GM18870 (cell line): ENCODE data around the gene OR1J1.
A peak's percentile ranks its signal among the peaks of the same experiment; 100 is the strongest.

Source experiments
- ATAC-seq: cut with Tn5 transposase; IDR thresholded peaks from one replicate; pipeline ENCODE4 v1.9.1; 2021; ENCODE audit warnings: moderate library complexity; ENCODE audit not compliant: unreplicated experiment

The OR1J1 gene, protein sequence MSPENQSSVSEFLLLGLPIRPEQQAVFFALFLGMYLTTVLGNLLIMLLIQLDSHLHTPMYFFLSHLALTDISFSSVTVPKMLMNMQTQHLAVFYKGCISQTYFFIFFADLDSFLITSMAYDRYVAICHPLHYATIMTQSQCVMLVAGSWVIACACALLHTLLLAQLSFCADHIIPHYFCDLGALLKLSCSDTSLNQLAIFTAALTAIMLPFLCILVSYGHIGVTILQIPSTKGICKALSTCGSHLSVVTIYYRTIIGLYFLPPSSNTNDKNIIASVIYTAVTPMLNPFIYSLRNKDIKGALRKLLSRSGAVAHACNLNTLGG

DNA sequence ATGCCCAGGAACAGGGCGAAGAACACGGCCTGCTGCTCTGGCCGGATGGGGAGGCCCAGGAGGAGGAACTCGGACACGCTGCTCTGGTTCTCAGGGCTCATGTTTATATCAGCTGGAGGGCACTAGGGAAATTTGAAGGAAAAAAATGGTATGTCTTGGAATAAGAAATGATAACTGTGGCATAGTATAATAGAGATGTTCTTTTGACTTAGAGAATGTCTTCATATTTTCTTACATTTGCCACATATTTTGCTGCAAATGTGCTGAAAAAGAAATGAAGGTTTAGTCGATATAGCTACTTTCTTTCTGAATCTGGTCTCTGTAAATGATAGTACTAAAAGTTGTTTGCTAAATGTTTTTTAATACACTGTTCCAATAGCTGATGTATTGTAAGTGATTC, at the start of gene OR1J1:
OR1J1 (minus strand) TSS at position 101 of the 400 bp plus-strand sequence; CDS start at position 101, 0 bp downstream.
- no peak for ATAC-seq

DNA sequence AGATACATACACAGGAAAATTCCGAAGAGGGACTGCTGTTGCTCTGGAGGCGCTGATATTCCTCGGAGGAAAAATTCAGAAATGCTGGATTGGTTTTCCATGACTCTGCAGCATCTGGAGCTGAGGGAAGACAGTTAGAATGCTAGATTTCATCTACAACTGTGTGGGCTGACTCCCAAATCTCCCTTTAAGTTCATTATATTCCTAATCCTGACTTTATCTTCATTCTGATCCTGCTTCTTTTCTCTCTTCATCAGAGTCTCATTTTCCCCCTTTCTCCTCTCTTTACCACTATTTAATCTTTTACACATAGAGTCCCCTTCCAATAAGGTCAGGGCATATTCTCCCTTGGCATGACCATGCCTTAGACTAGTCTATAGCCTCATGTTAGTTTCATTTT, 49.5 kb upstream of the OR1J1 start, which contains the start of gene OR1N1:
OR1N1 (minus strand) TSS at position 101 of the 400 bp plus-strand sequence; CDS start at position 101, 0 bp downstream.
- no peak for ATAC-seq

DNA sequence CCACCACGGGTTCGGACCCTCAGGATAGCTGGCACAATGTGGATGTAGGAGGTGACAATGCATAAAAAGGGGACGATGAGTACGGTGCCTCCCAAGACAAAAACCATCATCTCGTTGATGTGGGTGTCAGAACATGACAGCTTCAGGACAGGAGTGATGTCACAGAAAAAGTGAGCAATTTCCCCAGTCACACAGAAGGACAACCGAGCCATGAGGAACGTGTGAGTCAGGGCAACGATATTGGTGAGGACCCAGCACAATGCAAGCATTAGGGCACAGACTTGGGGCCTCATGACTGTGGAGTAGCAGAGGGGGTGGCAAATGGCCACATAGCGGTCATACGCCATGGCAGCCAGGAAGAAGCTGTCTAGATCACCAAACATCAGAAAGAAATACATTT, 48.9 kb upstream of the OR1J1 start:
- ATAC-seq: no peak

DNA sequence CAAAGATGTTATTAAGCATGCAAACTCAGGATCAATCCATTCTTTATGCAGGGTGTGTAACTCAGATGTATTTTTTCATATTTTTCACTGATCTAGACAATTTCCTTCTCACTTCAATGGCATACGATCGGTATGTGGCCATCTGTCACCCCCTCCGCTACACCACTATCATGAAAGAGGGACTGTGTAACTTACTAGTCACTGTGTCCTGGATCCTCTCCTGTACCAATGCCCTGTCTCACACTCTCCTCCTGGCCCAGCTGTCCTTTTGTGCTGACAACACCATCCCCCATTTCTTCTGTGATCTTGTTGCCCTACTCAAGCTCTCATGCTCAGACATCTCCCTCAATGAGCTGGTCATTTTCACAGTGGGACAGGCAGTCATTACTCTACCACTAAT, 41.6 kb upstream of the OR1J1 start:
- ATAC-seq: no peak

DNA sequence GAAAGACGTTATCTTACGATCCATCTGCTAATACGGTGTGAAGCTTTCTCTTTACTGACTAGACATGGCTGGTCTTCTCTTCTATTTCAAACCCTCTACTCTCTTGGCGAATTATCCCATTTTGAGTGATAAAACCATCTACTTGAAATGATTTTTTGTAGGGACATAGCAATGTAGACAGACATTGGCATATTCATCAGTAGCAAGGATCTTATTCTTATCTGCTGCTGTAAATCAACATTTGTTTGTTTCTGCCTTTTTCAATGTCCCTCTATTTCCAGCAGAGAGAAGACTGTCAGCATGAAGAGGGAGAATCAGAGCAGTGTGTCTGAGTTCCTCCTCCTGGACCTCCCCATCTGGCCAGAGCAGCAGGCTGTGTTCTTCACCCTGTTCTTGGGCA, 41.1 kb upstream of the OR1J1 start, which contains the start of gene OR1J4:
OR1J4 (plus strand) TSS at position 301 of the 400 bp plus-strand sequence; CDS start at position 301, 0 bp downstream.
- no peak for ATAC-seq

DNA sequence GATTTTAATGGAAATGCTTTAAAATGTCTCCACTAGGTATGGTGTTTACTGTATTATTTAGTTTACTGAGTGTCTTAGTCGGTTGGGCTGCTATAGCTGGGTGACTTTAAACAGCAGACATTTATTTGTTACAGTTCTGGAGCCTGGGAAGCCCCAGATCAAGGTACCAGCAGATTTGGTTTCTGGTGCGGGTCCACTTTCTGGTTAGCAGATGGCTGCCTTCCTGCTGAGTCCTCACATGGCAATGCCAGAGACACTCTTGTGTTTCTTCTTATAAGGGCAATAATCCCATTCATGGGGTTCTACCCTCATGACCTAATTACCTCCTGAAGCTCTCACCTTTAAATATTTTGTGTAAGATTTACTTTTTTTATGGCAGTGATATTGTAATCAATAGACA, 40.5 kb upstream of the OR1J1 start:
- no peak for ATAC-seq

DNA sequence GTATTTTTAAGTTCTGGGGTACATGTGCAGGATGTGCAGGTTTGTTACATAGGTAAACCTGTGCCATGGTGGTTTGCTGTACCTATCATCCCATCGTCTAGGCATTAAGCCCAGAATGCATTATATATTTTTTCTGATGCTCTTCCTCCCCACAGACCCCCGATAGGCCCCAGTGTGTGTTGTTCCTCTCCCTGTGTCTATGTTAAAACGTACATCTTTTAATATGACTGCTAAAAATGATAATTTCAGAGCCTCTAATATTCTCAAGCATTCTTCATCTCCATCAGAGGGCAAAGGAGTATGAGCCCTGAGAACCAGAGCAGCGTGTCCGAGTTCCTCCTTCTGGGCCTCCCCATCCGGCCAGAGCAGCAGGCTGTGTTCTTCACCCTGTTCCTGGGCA, 32.8 kb upstream of the OR1J1 start, which contains the start of gene OR1J2:
OR1J2 (plus strand) TSS at position 301 of the 400 bp plus-strand sequence; CDS start at position 301, 0 bp downstream.
- no peak for ATAC-seq

DNA sequence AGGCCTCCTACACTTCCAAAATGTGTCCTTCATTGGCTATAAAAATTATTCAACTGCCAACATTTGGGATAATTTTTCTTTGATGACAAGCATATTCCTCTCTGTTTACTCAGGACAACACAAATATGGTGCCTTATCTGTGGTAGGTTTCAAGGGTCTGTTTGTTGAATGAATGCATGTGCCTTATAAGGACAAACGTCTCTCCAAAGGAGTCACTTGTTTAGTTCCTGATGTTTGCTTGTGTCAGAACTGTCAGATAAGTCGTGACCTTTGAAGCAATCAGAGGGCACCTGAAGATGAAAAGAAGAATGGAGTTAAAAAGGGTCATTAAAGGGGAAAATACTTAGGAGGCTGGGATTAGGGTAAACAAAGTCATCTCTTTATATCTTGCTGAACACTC, 29.2 kb upstream of the OR1J1 start:
- ATAC-seq: no peak

DNA sequence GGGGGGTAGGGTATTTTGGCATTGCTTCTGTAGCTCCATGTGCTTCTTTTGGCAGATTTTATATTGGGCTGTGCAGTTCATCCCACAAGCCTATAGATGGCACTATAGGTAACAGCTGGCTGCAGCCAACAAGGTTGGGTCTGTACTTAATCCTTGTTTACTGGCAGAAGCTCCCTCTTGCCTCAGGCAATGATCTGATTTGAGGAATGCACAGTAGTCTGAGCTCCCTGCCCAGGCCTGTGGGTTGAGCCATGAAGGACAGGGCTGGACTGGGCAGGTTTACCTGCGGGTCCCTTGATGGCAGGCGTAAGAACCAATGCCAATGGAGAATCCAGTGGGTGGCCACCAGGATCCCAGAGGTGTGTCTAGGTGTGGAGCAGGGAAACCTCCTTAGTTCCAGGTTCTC, 21.2 kb upstream of the OR1J1 start:
- ATAC-seq: no peak

DNA sequence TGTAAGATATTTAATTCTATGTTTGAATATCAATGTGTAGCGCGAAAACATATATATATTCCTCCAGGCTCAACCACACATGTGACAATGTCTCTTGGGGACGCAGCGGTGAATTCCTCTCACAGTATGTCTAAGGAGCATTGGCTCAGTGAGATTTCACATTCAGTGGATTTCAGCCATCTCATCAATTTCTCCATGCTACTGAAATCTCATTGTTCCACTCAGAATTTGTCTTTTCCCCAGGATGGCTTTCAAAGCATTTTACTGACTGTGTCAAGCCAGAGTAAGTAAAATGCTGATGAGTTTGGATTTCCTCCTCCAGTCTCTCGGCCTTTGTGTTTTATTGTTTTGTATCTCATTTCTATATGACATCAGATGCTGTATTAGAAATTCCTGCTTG, 1.3 kb upstream of the OR1J1 start:
- ATAC-seq: no peak

DNA sequence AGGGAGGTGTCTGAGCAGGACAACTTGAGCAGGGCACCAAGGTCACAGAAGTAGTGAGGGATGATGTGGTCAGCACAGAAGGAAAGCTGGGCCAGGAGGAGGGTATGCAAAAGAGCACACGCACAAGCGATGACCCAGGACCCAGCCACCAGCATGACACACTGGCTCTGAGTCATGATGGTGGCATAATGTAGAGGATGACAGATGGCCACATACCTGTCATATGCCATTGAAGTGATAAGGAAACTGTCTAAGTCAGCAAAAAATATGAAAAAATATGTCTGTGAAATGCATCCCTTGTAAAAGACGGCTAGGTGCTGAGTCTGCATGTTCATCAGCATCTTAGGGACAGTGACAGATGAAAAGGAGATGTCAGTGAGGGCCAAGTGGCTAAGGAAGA, 380 bp downstream of the OR1J1 start:
- no peak for ATAC-seq

DNA sequence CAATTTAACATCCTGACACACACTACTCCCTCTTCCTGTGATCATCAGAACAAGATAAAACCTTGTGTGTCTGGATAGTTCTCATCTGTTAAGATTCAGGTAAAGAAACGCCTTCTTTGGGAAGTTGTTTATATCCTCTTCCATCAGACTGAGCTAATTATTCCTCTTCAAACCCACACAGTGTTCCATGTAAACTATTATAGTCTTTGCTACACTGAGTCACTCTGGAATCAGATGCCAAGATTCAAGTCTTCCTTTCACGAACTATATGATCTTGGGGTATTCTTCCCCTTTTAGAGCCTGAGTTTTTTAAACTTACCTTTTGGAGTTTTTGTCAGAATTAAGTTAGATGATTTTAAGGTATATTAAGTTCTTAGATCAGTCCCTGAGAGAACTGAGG, 2.0 kb downstream of the OR1J1 start:
- no peak for ATAC-seq

DNA sequence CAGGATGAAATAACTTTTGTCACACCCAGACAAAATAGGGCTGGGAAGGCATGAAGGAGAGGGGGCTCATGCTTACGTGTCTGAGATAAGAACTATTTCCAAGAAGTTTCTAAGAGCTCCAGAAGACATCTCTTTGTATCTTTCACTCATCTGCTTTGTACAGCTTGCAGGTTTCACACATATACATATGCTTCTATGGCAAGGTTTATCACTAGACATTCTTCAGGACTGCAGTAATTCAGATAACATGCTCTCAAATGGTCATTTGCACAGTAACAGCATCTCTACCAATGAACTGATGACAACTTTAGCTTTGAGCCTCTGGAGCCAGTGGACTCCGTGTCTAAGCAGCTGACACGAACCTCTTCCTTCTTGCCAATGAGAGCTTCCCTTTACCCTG, 3.2 kb downstream of the OR1J1 start:
- no peak for ATAC-seq

DNA sequence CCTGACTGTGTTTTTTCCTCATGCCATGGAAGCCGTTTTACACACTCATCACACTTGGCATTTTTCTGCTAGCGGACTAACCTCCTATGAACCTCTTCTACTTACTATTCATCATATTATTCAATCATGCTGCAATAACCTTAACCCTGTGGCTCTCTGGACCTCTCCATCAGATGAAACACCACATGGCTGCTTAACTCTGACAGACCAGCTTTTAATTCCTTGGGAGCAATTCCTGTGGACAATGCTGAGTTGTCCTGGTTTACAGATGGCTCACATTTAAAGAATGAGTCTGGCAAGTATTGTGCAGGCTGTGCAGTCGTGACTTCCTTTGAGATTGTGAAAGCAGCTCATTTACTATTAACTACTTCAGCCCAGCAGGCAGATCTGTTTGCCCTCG, 9.0 kb downstream of the OR1J1 start:
- ATAC-seq: no peak

DNA sequence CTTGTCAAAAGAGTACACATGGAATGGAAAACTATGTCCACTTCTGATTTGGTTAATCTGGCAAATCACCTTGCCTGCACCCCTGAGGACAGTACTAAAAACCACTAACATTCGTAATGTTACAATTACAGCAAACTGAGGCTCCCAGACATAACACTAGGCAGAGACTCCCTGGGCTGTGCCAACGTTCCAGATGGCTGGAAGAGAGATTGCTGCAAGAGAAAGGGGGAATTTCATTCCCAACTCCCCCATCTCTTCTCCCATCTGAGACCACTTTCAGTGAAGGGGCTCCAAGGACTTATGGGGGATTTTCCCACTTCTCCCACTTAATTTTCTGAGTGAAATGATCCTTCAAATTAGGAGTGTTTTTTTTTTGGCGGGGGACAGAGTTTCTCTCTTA, 11.3 kb downstream of the OR1J1 start:
- ATAC-seq: no peak

DNA sequence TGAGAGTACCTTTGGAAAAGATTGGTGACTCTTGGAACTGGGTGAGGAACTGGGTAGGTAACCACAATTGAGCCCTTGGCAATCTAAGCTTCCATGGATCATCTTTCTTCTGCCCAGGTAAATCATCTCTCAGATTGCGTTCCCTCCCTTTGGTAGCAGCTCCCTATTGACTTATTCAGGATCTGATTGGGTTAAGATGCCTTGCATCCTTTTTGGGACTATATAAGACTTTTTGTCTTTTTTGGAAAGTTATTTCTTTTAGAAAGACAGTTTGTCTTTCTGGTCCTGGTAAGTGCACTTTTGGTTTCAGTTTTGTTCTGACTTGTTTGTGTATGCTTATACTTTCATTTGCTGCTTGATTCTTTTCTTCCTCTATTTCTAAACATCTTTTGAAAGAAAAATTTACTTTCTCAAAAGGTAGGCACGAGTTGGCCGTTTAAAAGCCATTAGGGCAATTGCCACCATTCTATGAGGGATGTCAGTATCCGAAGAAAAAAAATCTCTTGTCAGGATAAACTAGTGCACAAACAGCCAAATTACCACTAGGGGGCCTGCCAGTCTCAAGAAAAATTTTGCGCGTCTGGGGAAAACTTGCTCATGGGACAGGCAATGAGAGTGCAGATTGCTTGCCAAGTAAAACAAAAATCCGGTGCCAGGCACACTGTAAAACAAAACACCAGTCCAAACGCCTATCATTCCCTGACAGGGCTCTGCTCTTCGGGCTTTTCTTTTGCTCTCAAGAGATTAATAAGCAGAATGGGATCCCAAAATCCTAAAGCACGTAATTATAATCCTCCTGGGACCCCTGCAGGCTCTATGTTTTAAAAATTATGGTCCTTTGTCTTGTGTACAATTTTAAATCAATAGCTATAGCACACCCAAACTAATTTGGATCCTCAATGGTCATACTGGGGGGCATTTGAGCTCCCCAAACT, 12.8 kb downstream of the OR1J1 start:
- ATAC-seq: peak; percentile 55

DNA sequence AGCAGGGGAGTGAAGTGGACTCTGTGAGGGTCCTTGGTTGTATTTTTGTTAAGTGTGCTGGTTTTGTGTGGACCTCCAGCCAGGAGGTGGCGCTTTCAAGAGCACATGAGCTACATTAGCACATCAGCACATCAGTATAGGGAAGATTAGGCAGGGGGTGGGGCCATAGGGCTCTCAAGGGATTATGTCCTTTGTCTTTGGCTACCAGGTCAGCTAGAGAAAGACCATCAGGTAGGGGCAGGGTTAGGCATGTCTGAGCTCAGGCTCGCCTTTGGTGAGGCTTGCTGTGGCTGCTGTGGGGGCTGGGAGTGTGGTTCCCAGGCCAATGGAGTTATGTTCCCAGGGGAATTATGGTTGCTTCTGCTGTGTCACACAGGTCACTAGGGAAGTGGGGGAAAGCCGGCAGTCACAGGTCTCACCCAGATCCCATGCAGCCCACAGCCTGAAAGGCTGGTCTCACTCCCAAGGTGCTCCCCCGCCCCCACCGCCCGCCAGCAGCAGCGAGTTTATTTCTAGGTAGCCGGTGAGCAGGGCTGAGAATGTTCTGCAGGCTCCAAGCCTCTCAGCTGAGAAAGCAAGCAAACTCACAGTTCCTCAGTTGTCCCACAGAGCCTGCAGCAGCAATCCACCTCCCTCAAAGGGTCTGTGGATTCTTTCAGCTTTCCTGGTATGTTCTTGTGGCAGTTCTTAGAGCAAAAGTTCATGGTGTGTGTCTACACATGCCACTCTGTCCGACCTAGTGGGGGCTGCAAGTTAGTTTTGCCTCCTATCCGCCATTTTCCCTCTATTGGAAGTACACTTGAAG, 13.7 kb downstream of the OR1J1 start:
- no peak for ATAC-seq

DNA sequence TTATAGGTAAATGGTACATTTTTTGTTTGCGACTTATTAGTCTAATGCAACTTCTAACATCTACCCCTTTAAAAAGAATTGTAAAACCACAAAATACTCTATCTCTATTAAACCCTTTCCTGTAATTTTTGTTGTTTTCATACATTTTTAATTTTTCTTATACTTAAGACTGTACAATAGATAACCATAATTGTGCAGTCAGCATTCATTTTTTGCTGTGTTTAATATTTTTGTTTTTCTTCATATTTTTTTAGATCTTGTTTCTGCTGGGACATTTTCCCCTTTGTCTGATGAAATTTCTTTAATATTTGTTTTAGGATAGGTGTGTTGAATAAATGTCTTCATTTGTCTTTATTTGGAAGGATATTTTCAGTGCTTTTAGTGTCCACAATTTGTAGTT, 19.9 kb downstream of the OR1J1 start:
- ATAC-seq: no peak

DNA sequence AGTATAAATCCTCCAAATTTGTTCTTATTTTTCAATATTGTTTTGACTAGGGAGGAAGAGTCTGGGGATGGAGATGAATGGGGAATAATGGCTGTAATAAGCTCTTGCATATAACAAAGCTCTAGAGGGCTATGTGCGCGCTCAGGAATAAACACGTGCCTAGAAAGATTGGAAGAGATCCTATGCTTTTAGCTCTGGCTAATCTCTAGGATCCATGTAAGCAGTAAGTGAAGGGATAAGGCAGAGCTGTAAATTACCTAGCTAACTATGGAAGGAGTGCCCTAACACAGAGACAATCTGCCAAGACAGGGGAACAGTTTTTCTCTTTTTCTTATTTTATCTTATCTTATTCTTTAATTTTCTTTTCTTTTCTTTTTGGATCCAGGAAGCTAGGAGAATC, 21.6 kb downstream of the OR1J1 start:
- ATAC-seq: no peak

DNA sequence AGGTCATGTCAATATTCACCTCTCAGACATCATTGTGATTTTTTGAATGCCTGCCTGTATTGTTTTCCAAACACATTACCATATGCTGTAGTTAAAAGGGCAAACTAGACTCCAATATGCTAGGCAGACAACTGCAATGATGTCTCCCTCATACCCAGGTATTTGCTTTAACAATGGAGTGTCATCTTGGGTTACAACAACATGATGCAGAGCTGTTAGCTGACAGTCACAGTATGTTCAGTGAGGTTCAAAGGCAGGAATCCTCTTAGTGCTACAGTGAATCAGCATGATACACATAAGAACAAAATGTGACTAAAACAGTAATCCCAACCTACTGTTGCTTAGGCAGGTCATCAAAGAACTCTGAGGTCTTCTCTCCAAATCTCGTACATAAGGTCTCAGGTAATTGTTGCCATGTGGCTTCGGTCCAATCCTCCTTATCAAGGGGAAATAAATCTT, 24.0 kb downstream of the OR1J1 start:
- no peak for ATAC-seq
